ENCODE data around the gene SCAP.

The SCAP gene

GRCh38 chr3:47414161-47414564 lies 61.6 kb downstream of the SCAP start:
- DNase-seq (ENCODE audit: low spot score) = no peak

GRCh38 chr3:47413751-47414150 lies 62.0 kb downstream of the SCAP start:
- no peak for DNase-seq (ENCODE audit: low spot score)

GRCh38 chr3:47412842-47413520 lies 62.8 kb downstream of the SCAP start:
- DNase-seq (ENCODE audit: low spot score) = no peak

- DNase-seq (ENCODE audit: low spot score) = no peak
These were observed 63.3 kb downstream of the SCAP start for GRCh38 chr3:47412453-47412756.

GRCh38 chr3:47411696-47412452 lies 63.9 kb downstream of the SCAP start:
- no peak for DNase-seq (ENCODE audit: low spot score)

GRCh38 chr3:47410801-47411646 lies 64.7 kb downstream of the SCAP start:
- no peak for DNase-seq (ENCODE audit: low spot score)

GRCh38 chr3:47410417-47410720 lies 65.4 kb downstream of the SCAP start:
- DNase-seq (ENCODE audit: low spot score) = no peak

- DNase-seq (ENCODE audit: low spot score) = no peak
These were observed 65.9 kb downstream of the SCAP start for GRCh38 chr3:47409688-47410416.

- no peak for DNase-seq (ENCODE audit: low spot score)
These were observed 66.5 kb downstream of the SCAP start for GRCh38 chr3:47409284-47409683.

- no peak for DNase-seq (ENCODE audit: low spot score)
These were observed 66.9 kb downstream of the SCAP start for GRCh38 chr3:47408839-47409229.

GRCh38 chr3:47407896-47408838 lies 67.6 kb downstream of the SCAP start:
- no peak for DNase-seq (ENCODE audit: low spot score)

- DNase-seq (ENCODE audit: low spot score) = no peak
These were observed 68.5 kb downstream of the SCAP start for GRCh38 chr3:47407237-47407636.

- DNase-seq (ENCODE audit: low spot score) = no peak
These were observed 69.0 kb downstream of the SCAP start for GRCh38 chr3:47406762-47407149.

GRCh38 chr3:47405820-47406761 lies 69.7 kb downstream of the SCAP start:
- DNase-seq (ENCODE audit: low spot score) = no peak

- DNase-seq (ENCODE audit: low spot score) = no peak
These were observed 70.6 kb downstream of the SCAP start for GRCh38 chr3:47404955-47405790.

- DNase-seq (ENCODE audit: low spot score) = no peak
These were observed 71.3 kb downstream of the SCAP start for GRCh38 chr3:47404431-47404876.

GRCh38 chr3:47399531-47400270 lies 76.0 kb downstream of the SCAP start:
- no peak for DNase-seq (ENCODE audit: low spot score)

- no peak for DNase-seq (ENCODE audit: low spot score)
These were observed 76.7 kb downstream of the SCAP start for GRCh38 chr3:47399016-47399415.

GRCh38 chr3:47398228-47398627 lies 77.5 kb downstream of the SCAP start:
- DNase-seq (ENCODE audit: low spot score) = no peak

All from LoVo (cell line).